ENCODE data around the gene ARHGEF10L.

DNA sequence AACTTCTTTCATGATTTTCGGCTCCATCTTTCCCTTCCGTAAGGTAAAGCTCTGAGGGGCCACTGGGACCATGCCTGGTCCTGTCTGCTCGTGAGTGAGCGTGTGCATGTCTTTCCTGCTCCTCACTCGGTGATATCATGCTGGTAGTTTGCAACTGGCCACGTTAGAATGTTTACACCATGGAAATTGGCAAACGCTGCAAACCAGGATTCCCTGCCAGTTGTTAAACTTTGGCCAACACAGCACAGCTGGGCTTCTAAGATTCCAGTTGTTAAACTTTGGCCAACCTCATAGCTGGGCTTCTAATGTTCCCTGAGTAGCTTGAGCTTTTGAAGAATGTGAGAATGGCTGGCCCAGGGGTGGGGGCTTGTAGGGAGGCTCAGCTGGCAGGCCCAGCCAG lies 147.6 kb downstream of the ARHGEF10L start:
- TF ChIP-seq SPI1 (IDR thresholded peaks at IDR 0.05; ENCODE audit: low read depth, low read length) = no peak
- no peak for TF ChIP-seq POLR2A (IDR thresholded peaks at IDR 0.05; ENCODE audit: low read depth, low read length)
